MV-4-11 (cell line): Measurements from ENCODE around the gene LRIF1.
A peak's percentile ranks its signal among the peaks of the same experiment; 100 is the strongest.
"Not testable (repeated sequence)": the region's sequence is repeated elsewhere in the genome, so short reads cannot be mapped to it uniquely, and the experiment has no call there.

Source experiments
- DNase-seq: peaks from one replicate; lab custom pipeline; 2025; lab: John Stamatoyannopoulos, UW

Gene LRIF1

GRCh38 chr1:110951161-110951560 is 12.6 kb downstream of the LRIF1 start:
- DNase-seq: peak; percentile 18

DNA sequence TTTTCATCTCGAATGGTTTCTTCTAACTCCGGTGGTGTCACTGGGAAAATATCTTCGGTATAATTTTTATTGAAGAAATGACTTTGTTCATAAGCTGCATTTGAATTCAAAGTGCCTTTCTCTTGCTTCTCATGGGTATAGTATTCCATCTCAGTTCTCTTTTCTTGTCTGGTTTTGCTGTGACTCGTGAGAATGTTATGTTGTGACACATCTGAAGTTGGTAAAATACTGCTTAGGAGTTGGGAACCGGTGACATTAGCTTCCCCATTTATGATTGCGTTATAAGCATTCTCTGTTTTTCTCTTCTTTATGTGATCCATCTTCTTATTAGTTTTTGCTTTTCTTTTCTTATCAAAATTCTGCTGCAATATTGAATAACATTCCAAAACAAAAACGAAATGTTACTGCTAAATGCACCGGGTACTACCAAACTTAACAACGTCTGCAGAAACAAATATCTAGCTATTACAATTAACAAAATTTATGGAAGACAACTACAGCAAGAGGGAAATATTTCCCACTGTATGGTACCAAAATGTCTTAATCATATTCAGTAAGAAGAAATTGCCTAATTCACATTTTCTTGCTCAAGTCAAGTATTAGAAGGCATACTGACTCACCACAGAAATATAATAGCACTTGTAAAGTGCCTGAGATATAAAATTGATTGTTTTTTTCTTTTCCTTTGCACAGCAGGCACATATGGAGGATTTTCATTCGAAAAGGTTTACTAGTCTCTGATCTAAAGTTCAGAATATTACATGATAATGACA is 15.5 kb downstream of the LRIF1 start:
- peak; percentile 75 for DNase-seq

GRCh38 chr1:110945626-110946025 is 18.1 kb downstream of the LRIF1 start:
- DNase-seq: peak; percentile 44

DNA sequence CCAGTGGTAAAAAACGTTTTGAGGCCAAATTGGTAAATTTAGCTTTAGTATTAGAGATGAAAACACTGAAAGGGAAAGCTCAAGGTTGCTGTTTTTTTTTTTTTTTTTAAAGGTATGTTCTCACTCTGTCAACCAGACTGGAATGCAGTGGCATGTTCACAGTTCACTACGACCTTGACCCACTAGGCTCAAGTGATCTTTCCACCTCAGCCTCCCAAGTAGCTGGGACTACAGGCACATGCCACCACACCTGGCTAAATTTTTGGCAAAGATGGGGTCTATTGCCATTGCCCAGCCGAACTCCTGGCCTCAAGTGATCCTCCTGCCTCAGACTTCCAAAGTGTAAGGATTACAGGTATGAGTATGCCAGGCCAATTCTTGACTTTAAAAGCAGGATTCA is 18.9 kb downstream of the LRIF1 start:
- no peak for DNase-seq

- no peak for DNase-seq
Observed at GRCh38 chr1:110936567-110936966, 27.2 kb downstream of the LRIF1 start.

DNA sequence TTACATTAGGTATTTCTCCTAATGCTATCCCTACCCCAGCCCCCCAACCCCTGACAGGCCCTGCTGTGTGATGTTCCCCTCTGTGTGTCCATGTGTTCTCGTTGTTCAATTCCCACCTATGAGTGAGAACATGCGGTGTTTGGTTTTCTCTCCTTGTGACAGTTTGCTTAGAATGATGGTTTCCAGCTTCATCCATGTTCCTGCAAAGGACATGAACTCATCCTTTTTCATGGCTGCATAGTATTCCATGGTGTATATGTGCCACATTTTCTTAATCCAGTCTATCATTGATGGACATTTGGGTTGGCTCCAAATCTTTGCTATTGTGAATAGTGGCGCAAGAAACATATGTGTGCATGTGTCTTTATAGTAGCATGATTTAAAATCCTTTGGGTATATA is 32.6 kb downstream of the LRIF1 start:
- not testable (repeated sequence) for DNase-seq

DNA sequence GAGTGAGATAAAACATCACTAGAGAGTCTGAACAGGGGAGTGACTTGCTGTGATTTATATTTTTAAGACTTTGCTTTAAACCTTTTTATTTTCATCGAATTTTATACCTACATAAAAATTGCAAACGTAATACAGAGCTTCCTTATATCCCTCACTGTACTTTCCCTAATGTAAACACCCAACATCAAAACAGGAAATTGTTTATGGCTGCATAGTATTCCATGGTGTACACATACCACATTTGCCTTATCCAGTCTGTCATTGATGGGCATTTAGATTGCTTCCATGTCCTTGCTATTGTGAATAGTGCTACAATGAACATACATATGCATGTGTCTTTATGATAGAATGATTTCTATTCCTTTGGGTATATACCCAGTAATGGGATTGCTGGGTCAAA is 34.8 kb downstream of the LRIF1 start:
- DNase-seq: no peak

GRCh38 chr1:110928191-110928590 is 35.5 kb downstream of the LRIF1 start:
- DNase-seq: no peak

DNA sequence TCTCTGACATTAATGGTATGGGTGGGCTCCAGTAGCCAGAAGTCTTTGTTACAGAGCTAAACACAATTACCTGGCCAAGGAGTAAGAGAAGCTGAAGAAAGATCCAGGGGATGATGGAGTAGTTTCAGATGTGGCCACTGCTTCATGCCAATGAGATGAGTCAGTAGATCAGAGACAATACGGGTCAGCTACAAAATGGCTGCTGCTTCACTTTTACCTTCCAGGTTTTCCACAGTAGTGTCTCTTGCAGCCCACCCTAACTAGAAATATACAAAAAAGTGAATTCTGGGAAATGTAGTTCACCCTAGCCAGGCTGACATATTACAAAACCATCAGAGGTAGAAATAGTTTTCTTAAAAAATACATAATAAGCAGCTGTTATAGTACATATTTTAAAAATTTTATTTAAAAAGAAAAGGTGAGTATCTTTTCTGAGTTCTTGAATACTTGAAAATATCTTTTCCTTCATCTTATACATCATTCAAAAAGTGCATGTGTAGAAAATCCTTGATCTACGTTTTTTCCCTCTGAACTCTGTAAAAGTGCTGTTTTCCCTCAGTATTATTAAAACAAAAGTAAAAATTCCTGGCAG is 36.1 kb downstream of the LRIF1 start:
- DNase-seq: no peak

DNA sequence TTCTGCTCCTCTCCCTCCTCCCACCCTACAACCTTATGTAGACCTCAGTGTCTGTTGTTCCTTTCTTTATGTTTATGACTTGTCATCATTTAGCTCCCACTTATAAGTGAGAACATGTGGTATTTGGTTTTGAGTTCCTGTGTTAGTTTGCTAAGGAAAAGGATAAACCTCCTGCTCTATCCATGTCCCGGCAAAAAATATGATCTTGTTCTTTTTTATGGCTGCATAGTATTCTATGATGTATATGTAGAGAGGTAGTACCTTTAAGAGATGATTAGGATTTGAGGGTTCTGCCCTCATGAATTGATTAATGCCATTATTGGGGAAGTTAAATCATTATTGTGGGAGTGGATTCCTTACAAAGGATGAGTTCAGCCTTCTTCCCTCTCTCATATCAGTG is 41.8 kb downstream of the LRIF1 start:
- no peak for DNase-seq

DNA sequence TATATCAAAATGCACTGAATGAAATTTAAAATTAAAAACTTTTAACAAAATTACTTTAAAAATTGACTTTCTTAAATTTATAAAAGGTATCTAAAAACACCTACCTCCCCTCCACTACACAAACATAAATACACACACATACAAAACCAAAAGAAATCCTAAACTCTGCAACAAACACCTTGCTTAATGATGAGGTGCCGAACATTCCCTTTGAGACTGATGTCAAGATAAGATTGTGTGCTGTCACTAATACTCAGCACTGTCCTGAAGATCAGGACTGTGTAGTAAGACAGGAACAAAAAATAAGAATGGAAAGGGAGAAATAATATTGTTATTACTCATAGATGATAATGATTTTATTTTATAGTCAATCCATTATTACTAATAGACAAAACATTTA is 45.7 kb downstream of the LRIF1 start:
- no peak for DNase-seq

DNA sequence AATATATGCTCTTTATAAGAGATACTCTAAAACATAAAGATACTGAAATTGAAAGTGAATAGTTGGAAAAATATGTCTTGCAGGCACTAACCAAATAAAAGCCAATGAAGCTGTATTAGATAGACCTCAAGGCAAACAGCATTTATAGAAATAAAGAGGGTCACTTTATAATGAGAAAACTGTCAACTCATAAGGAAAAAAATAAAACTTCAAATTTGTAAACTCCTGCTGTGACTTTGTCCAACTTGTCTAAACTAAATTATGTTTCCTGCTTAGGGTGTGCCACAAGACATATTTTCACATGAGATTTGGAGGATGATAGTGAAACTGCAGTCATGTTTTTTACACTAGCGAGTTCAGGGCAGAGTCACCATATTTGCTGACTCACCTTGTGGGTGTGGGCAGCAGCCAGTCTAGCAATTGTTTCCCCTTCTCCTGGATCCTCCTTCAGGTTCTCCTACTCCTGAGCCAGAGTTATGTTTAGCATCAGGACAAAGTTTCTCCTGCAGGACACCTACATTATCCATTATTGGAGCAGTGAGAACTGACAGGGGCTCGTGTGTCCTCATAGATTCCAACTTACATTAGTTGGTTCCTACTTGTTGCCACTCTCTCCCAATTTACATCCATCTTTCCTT is 46.9 kb downstream of the LRIF1 start:
- DNase-seq: peak; percentile 11

GRCh38 chr1:110916274-110916668 is 47.5 kb downstream of the LRIF1 start:
- DNase-seq: no peak

DNA sequence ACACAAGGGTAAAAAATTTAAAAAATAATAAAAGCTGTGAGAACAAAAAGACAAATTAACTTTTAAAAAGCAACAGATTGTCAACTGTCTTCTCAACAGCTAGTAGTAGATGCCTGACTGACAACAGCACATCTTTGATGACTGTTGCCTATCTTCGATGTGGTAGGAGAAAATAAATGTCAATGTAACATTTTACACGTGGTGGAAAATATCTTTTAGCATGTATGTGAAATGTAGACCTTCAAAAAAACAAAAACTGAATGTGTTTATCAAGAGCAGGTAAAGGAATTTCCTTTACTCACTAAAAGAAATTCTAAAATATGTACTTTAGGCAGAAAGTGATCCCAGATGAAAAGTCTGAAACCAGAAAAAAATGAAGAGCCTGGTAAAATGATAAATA is 47.9 kb downstream of the LRIF1 start:
- DNase-seq: no peak

GRCh38 chr1:110914676-110915075 is 49.0 kb downstream of the LRIF1 start:
- no peak for DNase-seq

DNA sequence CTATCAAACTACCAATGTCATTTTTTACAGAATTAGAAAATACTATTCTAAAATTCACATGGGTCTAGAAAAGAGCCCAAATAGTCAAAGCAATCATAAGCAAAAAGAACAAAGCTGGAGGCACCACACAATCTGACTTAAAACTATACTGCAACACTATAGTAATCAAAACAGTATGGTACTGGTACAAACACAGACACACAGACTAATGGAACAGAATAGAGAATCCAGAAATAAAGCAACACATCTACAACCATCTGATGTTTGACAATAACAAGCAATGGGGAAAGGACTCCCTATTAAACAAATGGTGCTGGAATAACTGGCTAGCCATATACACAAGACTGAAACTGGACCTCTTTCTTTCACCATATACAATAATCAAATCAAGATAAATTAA is 50.9 kb downstream of the LRIF1 start:
- no peak for DNase-seq

- no peak for DNase-seq
Observed at GRCh38 chr1:110903853-110904500, 59.7 kb downstream of the LRIF1 start.

DNA sequence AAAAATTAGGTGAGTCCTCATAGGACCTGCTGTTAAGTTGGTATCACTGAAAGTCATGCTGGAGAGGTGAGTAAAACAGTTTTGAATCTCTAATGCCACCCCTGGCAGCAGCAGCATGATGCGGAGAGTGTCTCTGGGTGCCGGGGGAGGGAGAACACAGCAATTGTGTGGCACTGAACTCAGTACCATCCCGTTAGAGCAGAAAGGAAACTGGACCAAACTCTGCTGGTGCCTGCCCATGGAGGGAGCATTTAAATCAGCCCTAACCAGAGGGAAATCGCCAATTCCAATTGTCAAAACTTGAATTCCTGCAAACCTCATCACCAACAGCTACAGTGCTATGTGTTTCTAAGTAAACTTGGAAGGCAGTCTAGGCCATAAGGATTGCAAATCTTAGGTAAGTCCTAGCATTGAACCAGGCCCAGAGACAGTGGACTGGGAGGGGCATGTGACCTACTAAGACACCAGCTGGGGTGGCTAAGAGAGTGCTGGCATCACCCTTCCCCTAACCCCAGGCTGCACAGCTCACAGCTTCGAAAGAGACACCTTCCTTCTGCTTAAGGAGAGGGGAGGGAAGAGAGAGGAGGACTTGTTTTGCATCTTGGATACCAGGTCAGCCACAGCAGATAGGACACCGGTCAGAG is 60.8 kb downstream of the LRIF1 start:
- no peak for DNase-seq

GRCh38 chr1:110899458-110899843 is 64.3 kb downstream of the LRIF1 start:
- no peak for DNase-seq

- no peak for DNase-seq
Observed at GRCh38 chr1:110898734-110899457, 64.8 kb downstream of the LRIF1 start.

DNA sequence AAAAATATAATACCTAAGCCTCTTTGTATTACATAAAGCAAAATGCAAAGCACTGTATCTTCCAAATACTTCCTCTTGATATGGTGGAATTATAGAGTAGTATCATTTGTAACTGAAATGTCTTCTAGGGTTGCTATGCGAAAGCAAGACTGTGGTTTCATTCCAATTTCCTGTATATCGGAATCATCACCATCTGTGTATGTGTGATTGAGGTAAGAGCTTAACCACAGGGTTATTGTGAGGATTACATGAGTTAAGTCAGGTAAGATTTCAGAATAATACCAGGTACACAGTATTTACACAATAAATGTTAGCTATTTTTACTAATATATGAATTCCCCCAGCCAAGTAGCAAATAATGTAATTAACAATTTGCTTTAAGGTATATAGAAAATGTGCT is 66.0 kb downstream of the LRIF1 start:
- no peak for DNase-seq
